Sigmoid colon (tissue), 7 donors: Measurements from ENCODE around the gene KRT7. TPM values are rescaled to one million over a fixed set of nuclear protein-coding genes. Genes with fewer than 3 reads are reported as not detected.

ENCODE experiments used
- DNase-seq: peaks from one replicate; pipeline ENCODE4 v3.0.0-alpha.2; 2019
- H3K27ac ChIP-seq, 4 donors: fragments of 200-600 bp; sonication (generic); one replicate each; pipeline ENCODE4 v1.5.1; 2016 to 2019; ENCODE audit warnings: mild to moderate bottlenecking in 1 of 4
- H3K27me3 ChIP-seq, 3 donors: fragments of 200-600 bp; sonication (generic); one replicate each; pipeline ENCODE4 v1.5.1; 2019; ENCODE audit warnings: mild to moderate bottlenecking in 1 of 3
- H3K36me3 ChIP-seq, 4 donors: fragments of 200-600 bp; sonication (generic); one replicate each; pipeline ENCODE4 v1.5.1; 2016 to 2019
- H3K4me1 ChIP-seq, 4 donors: fragments of 200-600 bp; sonication (generic); one replicate each; pipeline ENCODE4 v1.5.1; 2017 to 2019
- H3K4me3 ChIP-seq, 4 donors: fragments of 200-600 bp; sonication (generic); one replicate each; pipeline ENCODE4 v1.5.1; 2017 to 2019; ENCODE audit warnings: mild to moderate bottlenecking in 2 of 4, moderate library complexity in 1 of 4
- H3K9me3 ChIP-seq, 4 donors: fragments of 200-600 bp in 3 of 4; sonication (generic) in 3 of 4; one replicate each; pipeline versions ENCODE4 v1.5.1 to v1.6.1; 2013 to 2019
- EP300 ChIP-seq, 4 donors: sonication (generic); formaldehyde crosslinking; IDR thresholded peaks; one replicate each; pipeline ENCODE4 v1.6.1; 2017; ENCODE audit warnings: antibody characterized with exemption in 4 of 4
- POLR2A ChIP-seq, 2 donors: fragments of 450-650 bp; IDR thresholded peaks; one replicate each; pipeline ENCODE4 v1.6.1; 2016; ENCODE audit warnings: antibody characterized with exemption in 2 of 2, mild to moderate bottlenecking in 2 of 2, moderate library complexity in 2 of 2
- POLR2AphosphoS5 ChIP-seq, 4 donors: sonication (generic); formaldehyde crosslinking; IDR thresholded peaks; one replicate each; pipeline ENCODE4 v1.6.1; 2017; ENCODE audit warnings: antibody characterized with exemption in 4 of 4
- WGBS, 2 donors: extraction: QIAGEN DNeasy Blood & Tissue Kit; methylation state at CpG; one replicate each; pipeline ENCODE4 v1.1.7; 2013; 5-methylcytosine and 5-hydroxymethylcytosine counted together
- intact Hi-C: fragments of 100-400 bp; cut with DNase I; formaldehyde crosslinking; loops from one replicate; pipeline ENCODE4 v1.15.1; 2023
- polyA plus RNA-seq, 3 donors: library from polyadenylated mRNA; stranded (reverse); fragments of 200-250 nt; gene quantifications; one replicate each; pipeline ENCODE4 v1.2.3, GENCODE V29; 2013
- total RNA-seq, 4 donors: library from RNA; depleted of rRNA; stranded (reverse); fragments of >200 nt; gene quantifications; one replicate each; pipeline ENCODE4 v1.1.0, GENCODE V29; 2016
- TF ChIP-seq, protein P1 (sequence below), 4 experiments: fragments of 450-650 bp in 3 of 4; fragments of 200-600 bp in 1 of 4; IDR thresholded peaks; one replicate each; pipeline ENCODE4 v1.5.1; 2016 to 2019; ENCODE audit warnings: antibody characterized with exemption in 4 of 4, mild to moderate bottlenecking in 3 of 4, moderate library complexity in 2 of 4
- donor health status: healthy with polysubstance abuse.
- donor health status: Bipolar disorder and iron deficiency.
- donor health status: healthy.

KRT7 gene
- total and polyA plus RNA-seq, 7 donors: 0.27 to 12.0 (median 2.4) TPM; not detected in 2

DNA sequence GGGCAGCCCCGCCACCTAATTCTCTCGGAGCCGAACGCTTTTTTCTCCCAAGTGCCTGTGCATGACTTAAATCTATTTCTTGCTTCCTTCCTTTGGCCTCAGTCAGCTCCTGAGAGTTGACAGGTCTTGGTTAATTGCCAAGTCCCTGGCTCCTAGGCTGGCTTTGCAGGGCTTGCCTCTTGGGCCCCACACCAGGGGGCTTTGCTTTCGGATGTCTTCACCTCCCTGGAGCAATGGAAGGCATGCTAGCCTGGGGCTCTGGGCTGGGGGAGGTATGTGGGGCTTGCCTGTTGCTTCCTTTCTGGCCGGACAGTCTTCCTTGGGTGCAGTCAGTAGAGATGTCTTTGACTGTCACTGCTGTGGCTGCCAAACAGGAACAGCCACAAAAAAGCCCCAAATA, 39.1 kb upstream of the KRT7 start:
- Histone ChIP-seq H3K36me3 (no peaks in the 10 kb centered on the region), H3K4me3 (no peak overlapping the region), H3K27ac (peak overlapping the region in 2 of 4 donors; percentile 1 to 80), H3K9me3 (no peaks in the 10 kb centered on the region), H3K27me3 (no peaks in the 10 kb centered on the region), H3K4me1 (peaks cover 0 to 57% (median 43%) of the 10 kb centered on the region in 4 donors)
- TF ChIP-seq POLR2AphosphoS5 (IDR thresholded peaks at IDR 0.05) (no peak), POLR2A (IDR thresholded peaks at IDR 0.05) (no peak), EP300 (IDR thresholded peaks at IDR 0.05) (no peak)
- TF ChIP-seq, protein P1, sequence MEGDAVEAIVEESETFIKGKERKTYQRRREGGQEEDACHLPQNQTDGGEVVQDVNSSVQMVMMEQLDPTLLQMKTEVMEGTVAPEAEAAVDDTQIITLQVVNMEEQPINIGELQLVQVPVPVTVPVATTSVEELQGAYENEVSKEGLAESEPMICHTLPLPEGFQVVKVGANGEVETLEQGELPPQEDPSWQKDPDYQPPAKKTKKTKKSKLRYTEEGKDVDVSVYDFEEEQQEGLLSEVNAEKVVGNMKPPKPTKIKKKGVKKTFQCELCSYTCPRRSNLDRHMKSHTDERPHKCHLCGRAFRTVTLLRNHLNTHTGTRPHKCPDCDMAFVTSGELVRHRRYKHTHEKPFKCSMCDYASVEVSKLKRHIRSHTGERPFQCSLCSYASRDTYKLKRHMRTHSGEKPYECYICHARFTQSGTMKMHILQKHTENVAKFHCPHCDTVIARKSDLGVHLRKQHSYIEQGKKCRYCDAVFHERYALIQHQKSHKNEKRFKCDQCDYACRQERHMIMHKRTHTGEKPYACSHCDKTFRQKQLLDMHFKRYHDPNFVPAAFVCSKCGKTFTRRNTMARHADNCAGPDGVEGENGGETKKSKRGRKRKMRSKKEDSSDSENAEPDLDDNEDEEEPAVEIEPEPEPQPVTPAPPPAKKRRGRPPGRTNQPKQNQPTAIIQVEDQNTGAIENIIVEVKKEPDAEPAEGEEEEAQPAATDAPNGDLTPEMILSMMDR (IDR thresholded peaks at IDR 0.05): no peak
- 53 to 80% methylated on average over 6 of the region's 6 CpGs for WGBS, 2 donors
- intact Hi-C loops: no loop called here
- DNase-seq: no peak

DNA sequence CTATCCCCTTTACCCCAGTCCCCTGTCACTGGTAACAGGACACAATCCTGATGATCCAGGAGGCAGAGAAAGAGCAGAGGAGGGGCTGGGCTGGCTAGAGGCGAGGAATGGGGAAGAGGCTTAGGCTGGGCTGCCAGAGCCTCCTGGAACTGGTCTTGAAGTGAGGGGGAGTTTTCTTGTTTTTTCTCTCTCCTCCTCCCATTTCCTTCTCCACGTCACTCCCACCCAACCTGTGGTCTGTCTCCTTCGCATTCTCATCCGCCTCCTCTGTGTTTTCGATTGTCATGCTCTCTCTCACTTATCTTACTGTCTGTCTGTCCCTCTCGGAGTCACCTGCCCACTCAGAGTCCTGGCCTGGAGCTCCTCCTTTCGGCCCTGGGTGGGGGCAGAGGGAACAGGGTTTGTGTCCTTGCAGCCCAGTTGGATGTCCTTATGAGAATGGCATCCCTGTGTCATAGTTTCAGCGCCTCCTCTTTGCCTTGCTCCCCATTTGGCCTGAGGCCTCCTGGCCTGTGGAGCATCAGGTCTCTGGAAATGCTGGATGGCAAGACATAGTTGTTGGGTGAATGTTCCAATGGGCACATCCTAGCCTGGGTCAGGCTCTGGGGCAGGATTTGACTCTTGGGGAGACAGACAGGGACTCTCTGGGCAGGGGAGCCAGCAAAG, 37.8 kb upstream of the KRT7 start:
- Histone ChIP-seq H3K27me3 (no peaks in the 10 kb centered on the region), H3K36me3 (no peaks in the 10 kb centered on the region), H3K4me1 (peaks cover 0 to 47% (median 43%) of the 10 kb centered on the region in 4 donors), H3K4me3 (no peak overlapping the region), H3K27ac (no peak overlapping the region), H3K9me3 (no peaks in the 10 kb centered on the region)
- intact Hi-C loops: no loop called here
- TF ChIP-seq POLR2A (IDR thresholded peaks at IDR 0.05) (no peak), EP300 (IDR thresholded peaks at IDR 0.05) (no peak), POLR2AphosphoS5 (IDR thresholded peaks at IDR 0.05) (no peak)
- TF ChIP-seq, protein P1 (IDR thresholded peaks at IDR 0.05): no peak
- DNase-seq: no peak
- 80 to 88% methylated on average over 8 of the region's 8 CpGs for WGBS, 2 donors

DNA sequence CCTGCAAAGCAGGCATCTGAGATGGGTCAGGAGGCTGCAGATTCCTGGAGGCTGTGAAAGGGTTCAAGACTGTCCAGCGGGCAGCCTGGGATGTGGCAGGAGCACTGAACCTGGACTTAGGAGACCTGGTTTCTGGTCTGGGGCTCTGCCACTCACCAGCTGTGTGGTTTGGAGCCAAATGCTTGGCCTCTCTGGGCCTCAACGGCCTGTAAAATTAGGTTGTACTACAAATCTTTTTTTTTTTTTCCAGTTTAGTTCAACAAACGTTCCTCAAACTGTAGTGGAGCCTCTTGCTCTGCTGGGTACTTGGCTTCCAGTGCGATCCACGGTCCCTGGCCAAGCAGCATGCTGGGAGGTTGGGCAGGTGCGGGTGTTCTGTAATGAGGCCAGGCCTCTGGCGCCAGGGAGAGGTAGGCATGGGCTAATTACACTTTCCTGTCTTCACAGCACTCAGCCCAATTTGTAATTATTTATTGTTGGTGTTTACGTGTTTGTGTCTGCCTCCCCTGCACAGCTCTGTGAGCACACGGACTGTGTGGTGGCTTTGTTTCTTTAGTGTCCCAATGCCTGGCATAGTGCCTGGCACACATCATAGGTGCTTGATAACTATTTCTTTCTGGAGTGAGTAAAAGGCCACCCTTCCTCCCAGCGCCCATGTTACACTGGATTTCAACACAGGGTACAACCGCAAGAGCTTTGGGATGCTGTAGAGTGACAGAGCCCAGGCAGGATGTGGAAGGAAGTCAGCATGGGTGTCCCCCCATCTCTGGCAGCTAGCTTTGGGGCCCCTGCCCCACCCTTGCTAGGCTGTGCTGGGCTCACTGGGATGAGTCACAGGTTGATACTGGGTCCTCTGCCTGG, 35.4 kb upstream of the KRT7 start:
- 70 to 72% methylated on average over 11 of the region's 11 CpGs for WGBS, 2 donors
- intact Hi-C loops: no loop called here
- peak overlapping the region in 3 of 4 donors; percentile 28 to 59 (median 30) for H3K27ac ChIP-seq

DNA sequence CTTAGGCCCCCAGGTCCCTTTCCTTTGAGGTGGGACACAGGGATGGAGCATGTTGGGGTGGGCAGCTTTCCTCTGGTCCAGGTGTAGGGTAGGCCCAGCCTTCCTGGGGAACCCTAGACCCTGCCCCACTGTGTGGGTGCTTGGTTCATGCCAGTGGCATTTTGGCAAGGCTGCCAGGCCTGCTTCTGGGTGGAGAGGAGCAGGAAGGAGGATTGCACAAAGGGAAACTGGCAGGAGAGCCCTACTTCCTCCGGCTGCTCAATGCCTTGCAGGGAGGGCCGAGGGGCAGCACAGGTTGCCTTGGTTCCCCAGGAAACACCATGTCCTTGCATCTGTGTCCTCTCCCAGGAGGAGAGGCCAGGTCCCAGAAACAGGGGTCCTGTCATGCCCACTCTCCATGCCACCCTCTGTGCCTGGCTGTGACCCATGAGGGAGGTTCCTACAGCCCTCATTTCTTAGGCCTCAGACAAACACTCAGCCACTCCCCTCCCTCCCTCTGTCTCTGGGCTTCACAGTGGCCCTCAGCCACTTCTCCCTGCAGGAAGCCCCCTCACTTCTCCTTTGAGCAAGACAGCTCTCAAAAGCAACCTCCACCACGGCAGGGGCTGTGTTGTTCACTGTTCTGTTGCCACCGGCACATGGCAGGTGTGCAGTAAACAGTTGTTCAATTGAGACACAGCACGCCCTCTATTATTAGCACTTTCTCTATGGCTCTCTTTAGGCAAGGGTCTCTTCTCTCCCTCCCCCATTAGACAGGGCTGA, 34.4 kb upstream of the KRT7 start:
- WGBS, 2 donors: 55 to 67% methylated on average over 5 of the region's 5 CpGs

More for the DNA sequence above, 35.4 kb upstream of the KRT7 start:
- Histone ChIP-seq H3K4me3 (no peak overlapping the region), H3K27me3 (no peaks in the 10 kb centered on the region), H3K4me1 (peaks cover 0 to 30% (median 25%) of the 10 kb centered on the region in 4 donors), H3K9me3 (no peaks in the 10 kb centered on the region), H3K36me3 (no peaks in the 10 kb centered on the region)
- peak; percentile 75 for DNase-seq
- TF ChIP-seq, protein P1 (IDR thresholded peaks at IDR 0.05): no peak
- TF ChIP-seq EP300 (IDR thresholded peaks at IDR 0.05) (no peak), POLR2A (IDR thresholded peaks at IDR 0.05) (no peak)

More for the DNA sequence above, 34.4 kb upstream of the KRT7 start:
- intact Hi-C loops: no loop called here
- DNase-seq: no peak
- Histone ChIP-seq H3K36me3 (no peaks in the 10 kb centered on the region), H3K4me3 (no peak overlapping the region), H3K27ac (peak overlapping the region in 3 of 4 donors; percentile 28 to 59 (median 30)), H3K27me3 (no peaks in the 10 kb centered on the region), H3K9me3 (no peaks in the 10 kb centered on the region), H3K4me1 (peaks cover 0 to 30% (median 16%) of the 10 kb centered on the region in 4 donors)
- TF ChIP-seq POLR2A (IDR thresholded peaks at IDR 0.05): no peak
- no peak for TF ChIP-seq EP300 (IDR thresholded peaks at IDR 0.05)
- TF ChIP-seq POLR2AphosphoS5 (IDR thresholded peaks at IDR 0.05): no peak
- TF ChIP-seq, protein P1 (IDR thresholded peaks at IDR 0.05): no peak
